Suppressor macrophage treated with lipopolysaccharide for 1 hour (primary cell): ENCODE data around the gene CTXN3.

Experiments
- DNase-seq, 3 donors: peaks; one replicate each; pipeline ENCODE4 v3.0.0-alpha.2; 2020 to 2022

The CTXN3 gene

GRCh38 chr5:127649018-127649439 is at the start of gene CTXN3:
Gene CTXN3, plus strand, starts transcription at chr5:127649082. Its CDS starts 8,440 bp downstream, at chr5:127657522.
- no peak for DNase-seq

GRCh38 chr5:127599320-127599719 is 49.6 kb upstream of the CTXN3 start:
- no peak for DNase-seq

GRCh38 chr5:127599847-127600246 is 49.0 kb upstream of the CTXN3 start:
- DNase-seq, result no peak

GRCh38 chr5:127601111-127601510 is 47.8 kb upstream of the CTXN3 start:
- DNase-seq, result no peak

- DNase-seq, result no peak
Measured at GRCh38 chr5:127601601-127602000, 47.3 kb upstream of the CTXN3 start.

GRCh38 chr5:127602481-127602880 is 46.4 kb upstream of the CTXN3 start:
- DNase-seq, result no peak

- DNase-seq, result no peak
Measured at GRCh38 chr5:127602896-127603844, 45.7 kb upstream of the CTXN3 start.

- no peak for DNase-seq
Measured at GRCh38 chr5:127608077-127608660, 40.7 kb upstream of the CTXN3 start.

GRCh38 chr5:127609011-127609410 is 39.9 kb upstream of the CTXN3 start:
- DNase-seq, result no peak

GRCh38 chr5:127609957-127610356 is 38.9 kb upstream of the CTXN3 start:
- DNase-seq, result peak in 1 of 3 donors; percentile 2

- peak in 1 of 3 donors; percentile 7 for DNase-seq
Measured at GRCh38 chr5:127612441-127613141, 36.3 kb upstream of the CTXN3 start.

- peak in 1 of 3 donors; percentile 21 for DNase-seq
Measured at GRCh38 chr5:127615916-127616315, 33.0 kb upstream of the CTXN3 start.

- no peak for DNase-seq
Measured at GRCh38 chr5:127619908-127620479, 28.9 kb upstream of the CTXN3 start.

- DNase-seq, result no peak
Measured at GRCh38 chr5:127621601-127622325, 27.1 kb upstream of the CTXN3 start.

GRCh38 chr5:127634007-127634406 is 14.9 kb upstream of the CTXN3 start:
- no peak for DNase-seq

GRCh38 chr5:127639828-127640227 is 9.1 kb upstream of the CTXN3 start:
- DNase-seq, result no peak

- no peak for DNase-seq
Measured at GRCh38 chr5:127642949-127643348, 5.9 kb upstream of the CTXN3 start.

GRCh38 chr5:127643607-127644006 is 5.3 kb upstream of the CTXN3 start:
- no peak for DNase-seq

- no peak for DNase-seq
Measured at GRCh38 chr5:127645300-127645726, 3.6 kb upstream of the CTXN3 start.

GRCh38 chr5:127647361-127647958 is 1.4 kb upstream of the CTXN3 start:
- no peak for DNase-seq

GRCh38 chr5:127650022-127650421 is 1.1 kb downstream of the CTXN3 start:
- DNase-seq, result no peak

GRCh38 chr5:127650649-127651048 is 1.8 kb downstream of the CTXN3 start:
- DNase-seq, result no peak
